Esophagus muscularis mucosa (tissue), 4 donors: Measurements from ENCODE around the gene PROX1. TPM values are rescaled to one million over a fixed set of nuclear protein-coding genes. Genes with fewer than 3 reads are reported as not detected.

Experiments
- DNase-seq: peaks from one replicate; pipeline ENCODE4 v3.0.0-alpha.2; 2017; ENCODE audit errors: extremely low spot score
- H3K27ac ChIP-seq, 4 donors: fragments of 200-600 bp; sonication (generic); replicated peaks in 1 of 4; 1 replicate in 3 of 4; 2 replicates in 1 of 4; pipeline ENCODE4 v1.5.1; 2016 to 2019; ENCODE audit warnings: mild to moderate bottlenecking in 1 of 4
- H3K27me3 ChIP-seq, 4 donors: fragments of 200-600 bp; sonication (generic); one replicate each; pipeline versions ENCODE4 v1.5.1 to v1.6.0; 2016 to 2019
- H3K36me3 ChIP-seq, 4 donors: fragments of 200-600 bp; sonication (generic); one replicate each; pipeline ENCODE4 v1.5.1; 2016 to 2019
- H3K4me1 ChIP-seq, 4 donors: fragments of 200-600 bp; sonication (generic); one replicate each; pipeline ENCODE4 v1.5.1; 2016 to 2019
- H3K4me3 ChIP-seq, 4 donors: fragments of 200-600 bp; sonication (generic); 1 replicate in 2 of 4; 2 replicates in 2 of 4; pipeline ENCODE4 v1.5.1; 2016 to 2019; ENCODE audit warnings: mild to moderate bottlenecking in 4 of 4, moderate library complexity in 1 of 4
- H3K9me3 ChIP-seq, 4 donors: fragments of 200-600 bp; sonication (generic); 1 replicate in 3 of 4; 2 replicates in 1 of 4; pipeline ENCODE4 v1.5.1; 2016 to 2019
- CTCF ChIP-seq, 3 experiments: fragments of 200-600 bp in 2 of 3; fragments of 450-650 bp in 1 of 3; sonication (generic) in 2 of 3; IDR thresholded peaks; one replicate each; pipeline ENCODE4 v1.5.1; 2017 to 2019; ENCODE audit warnings: antibody characterized with exemption in 3 of 3, mild to moderate bottlenecking in 2 of 3, moderate library complexity in 1 of 3
- EP300 ChIP-seq: sonication (generic); formaldehyde crosslinking; IDR thresholded peaks from one replicate; pipeline ENCODE4 v1.6.1; 2017; ENCODE audit warnings: antibody characterized with exemption
- POLR2A ChIP-seq: fragments of 450-650 bp; IDR thresholded peaks from one replicate; pipeline ENCODE4 v1.6.1; 2017; ENCODE audit warnings: antibody characterized with exemption, moderate library complexity, mild to moderate bottlenecking, low read depth
- POLR2AphosphoS5 ChIP-seq, 2 donors: sonication (generic); formaldehyde crosslinking; IDR thresholded peaks; one replicate each; pipeline ENCODE4 v1.6.1; 2017; ENCODE audit warnings: antibody characterized with exemption in 2 of 2
- WGBS: methylation state at CpG from one replicate; pipeline ENCODE4 v1.1.5; 2018; 5-methylcytosine and 5-hydroxymethylcytosine counted together
- intact Hi-C: fragments of 100-400 bp; cut with DNase I; formaldehyde crosslinking; loops from one replicate; pipeline ENCODE4 v1.15.1; 2023
- total RNA-seq, 4 donors: library from RNA; depleted of rRNA; stranded (reverse); fragments of >200 nt; gene quantifications; one replicate each; pipeline versions ENCODE4 v1.1.0 to v1.2.1, GENCODE V29; 2016

The PROX1 gene
- total RNA-seq, 4 donors from 2014 or later, result 2.0 to 5.3 (median 2.5) TPM

DNA sequence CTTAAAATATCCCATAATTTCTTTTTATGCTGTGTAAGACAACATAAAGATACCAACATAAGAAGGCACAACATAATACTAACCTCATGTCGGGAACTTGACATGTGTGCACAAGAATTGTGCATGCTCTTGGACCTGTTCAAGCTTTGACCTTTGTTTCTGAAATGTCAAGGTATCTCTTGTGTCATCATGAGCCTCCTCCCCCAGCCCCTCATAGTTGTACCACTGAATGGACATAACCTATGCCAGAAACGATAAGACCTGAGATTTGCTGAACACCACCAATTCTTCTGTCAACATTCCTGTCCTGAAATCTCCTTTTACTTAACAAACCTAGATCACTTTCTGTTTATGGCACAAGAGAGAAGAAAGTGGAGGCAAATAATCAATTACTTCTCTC lies 29.4 kb upstream of the PROX1 start:
- WGBS, result 86% methylated on average over 2 of the region's 2 CpGs
- H3K4me1 ChIP-seq, result no peaks in the 10 kb centered on the region

GRCh38 chr1:213960963-213961362 lies 26.8 kb upstream of the PROX1 start:
- H3K4me3 ChIP-seq, result no peak overlapping the region
- no peaks in the 10 kb centered on the region for H3K36me3 ChIP-seq
- intact Hi-C loops, result no loop called here
- H3K9me3 ChIP-seq, result peaks cover 0 to 5% (median 0%) of the 10 kb centered on the region in 4 donors
- no peak for DNase-seq
- TF ChIP-seq EP300 (no peak), POLR2AphosphoS5 (IDR thresholded peaks at IDR 0.05) (no peak), POLR2A (no peak)
- WGBS, result 98% methylated on average over 2 of the region's 2 CpGs
- H3K4me1 ChIP-seq, result no peaks in the 10 kb centered on the region
- H3K27me3 ChIP-seq, result peaks cover 0 to 5% (median 0%) of the 10 kb centered on the region in 4 donors
- no peak overlapping the region for H3K27ac ChIP-seq

More for the DNA sequence above, 29.4 kb upstream of the PROX1 start:
- TF ChIP-seq EP300 (no peak), POLR2A (no peak)
- Histone ChIP-seq H3K27me3 (no peaks in the 10 kb centered on the region), H3K27ac (no peak overlapping the region), H3K36me3 (no peaks in the 10 kb centered on the region), H3K9me3 (peaks cover 0 to 5% (median 0%) of the 10 kb centered on the region in 4 donors), H3K4me3 (no peak overlapping the region)
- intact Hi-C loops, result loop anchor here (10.0 kb wide), 1 partner anchor 166 kb away; no protein-coding TSS in a partner anchor
- no peak for DNase-seq

- 89% methylated on average over 1 of the region's 1 CpG for WGBS
- no peaks in the 10 kb centered on the region for H3K36me3 ChIP-seq
- peaks cover 0 to 5% (median 0%) of the 10 kb centered on the region in 4 donors for H3K9me3 ChIP-seq
- intact Hi-C loops, result no loop called here
- H3K27me3 ChIP-seq, result peaks cover 0 to 5% (median 0%) of the 10 kb centered on the region in 4 donors
- no peak for DNase-seq
- no peaks in the 10 kb centered on the region for H3K4me1 ChIP-seq
- H3K27ac ChIP-seq, result no peak overlapping the region
- TF ChIP-seq POLR2A, result no peak
- TF ChIP-seq CTCF (IDR thresholded peaks at IDR 0.05), result no peak
- no peak for TF ChIP-seq POLR2AphosphoS5 (IDR thresholded peaks at IDR 0.05)
- TF ChIP-seq EP300, result no peak
- no peak overlapping the region for H3K4me3 ChIP-seq
Measured at GRCh38 chr1:213962508-213962907, 25.3 kb upstream of the PROX1 start.

DNA sequence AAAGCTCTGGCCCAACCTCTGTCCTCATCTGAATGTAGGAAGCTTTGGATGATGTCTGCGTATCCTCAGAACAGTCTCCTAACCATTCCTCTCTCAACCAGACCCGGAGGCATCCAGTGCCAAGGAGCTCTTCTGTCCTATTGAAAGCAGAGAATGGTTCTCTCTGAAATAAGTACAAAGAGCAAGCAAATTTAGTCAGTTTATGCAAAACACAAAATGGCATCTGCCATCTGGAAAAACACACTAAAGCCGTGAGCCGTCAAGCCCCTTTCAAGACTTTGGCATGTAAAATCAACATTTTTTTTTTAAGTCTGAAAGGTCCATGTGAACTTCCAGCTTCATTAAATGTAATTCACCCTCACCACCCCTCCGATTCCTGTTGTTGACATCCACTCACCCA lies 21.7 kb upstream of the PROX1 start:
- no peak overlapping the region for H3K4me3 ChIP-seq
- H3K9me3 ChIP-seq, result peaks cover 0 to 5% (median 0%) of the 10 kb centered on the region in 4 donors
- H3K27ac ChIP-seq, result no peak overlapping the region
- H3K27me3 ChIP-seq, result peaks cover 0 to 17% (median 0%) of the 10 kb centered on the region in 4 donors
- WGBS, result 80% methylated on average over 5 of the region's 5 CpGs
- TF ChIP-seq CTCF (IDR thresholded peaks at IDR 0.05) (no peak), POLR2A (no peak), POLR2AphosphoS5 (IDR thresholded peaks at IDR 0.05) (no peak), EP300 (no peak)
- H3K4me1 ChIP-seq, result no peaks in the 10 kb centered on the region
- no peak for DNase-seq
- no peaks in the 10 kb centered on the region for H3K36me3 ChIP-seq
- intact Hi-C loops, result no loop called here

DNA sequence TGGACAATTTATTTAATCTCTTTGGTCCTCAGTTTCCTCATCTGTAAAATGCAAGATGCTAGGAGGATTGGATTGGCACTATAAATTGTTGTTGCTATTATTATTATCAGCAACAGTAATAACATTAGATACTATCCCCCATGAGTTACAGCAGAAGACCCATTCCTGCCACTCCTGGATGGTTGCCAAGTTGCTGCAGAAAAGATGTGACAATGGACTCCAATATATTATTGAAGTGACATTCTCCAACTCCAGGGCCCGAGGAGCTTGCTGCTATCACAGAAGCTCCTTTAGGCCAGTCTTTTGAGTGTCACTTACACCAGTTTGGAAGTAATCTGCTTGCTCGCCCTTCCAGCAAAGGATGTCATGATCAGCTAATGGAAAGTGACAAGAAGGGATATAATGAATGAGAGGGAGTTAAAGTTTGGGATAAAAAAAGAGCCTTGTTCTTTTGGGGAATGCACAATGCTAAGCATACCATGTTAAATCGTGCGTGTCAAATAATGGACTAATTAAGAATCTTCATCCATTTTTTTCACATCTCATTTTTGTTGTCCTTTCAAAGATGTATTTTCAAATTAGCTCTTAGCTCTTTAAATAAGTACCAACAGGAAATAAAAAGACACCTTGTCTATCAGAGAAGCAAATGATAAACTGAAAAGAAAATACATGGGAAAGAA lies 19.5 kb upstream of the PROX1 start:
- H3K27me3 ChIP-seq, result peaks cover 0 to 18% (median 0%) of the 10 kb centered on the region in 4 donors
- no peak overlapping the region for H3K27ac ChIP-seq
- no peaks in the 10 kb centered on the region for H3K9me3 ChIP-seq
- H3K4me1 ChIP-seq, result no peaks in the 10 kb centered on the region
- H3K4me3 ChIP-seq, result no peak overlapping the region
- intact Hi-C loops, result no loop called here
- 75% methylated on average over 4 of the region's 4 CpGs for WGBS
- DNase-seq, result no peak
- H3K36me3 ChIP-seq, result no peaks in the 10 kb centered on the region
- TF ChIP-seq CTCF (IDR thresholded peaks at IDR 0.05) (no peak), EP300 (no peak), POLR2A (no peak), POLR2AphosphoS5 (IDR thresholded peaks at IDR 0.05) (no peak)
